Putamen (tissue), 1 donor: ENCODE data around the gene TLR6.
"Not testable (repeated sequence)": the region's sequence is repeated elsewhere in the genome, so short reads cannot be mapped to it uniquely, and the experiment has no call there.

Experiments used
- DNase-seq: peaks from one replicate; pipeline ENCODE4 v3.0.0-alpha.2; 2016; ENCODE audit warnings: low spot score

Gene TLR6

GRCh38 chr4:38787693-38788092 is 68.9 kb downstream of the TLR6 start:
- no peak for DNase-seq

GRCh38 chr4:38785901-38786402 is 70.7 kb downstream of the TLR6 start:
- DNase-seq: peak; percentile 42

- DNase-seq: no peak
These were observed 71.4 kb downstream of the TLR6 start for GRCh38 chr4:38785041-38785790.

GRCh38 chr4:38784141-38784540 is 72.5 kb downstream of the TLR6 start:
- DNase-seq: no peak

GRCh38 chr4:38783109-38783460 is 73.5 kb downstream of the TLR6 start:
- DNase-seq: no peak

DNA sequence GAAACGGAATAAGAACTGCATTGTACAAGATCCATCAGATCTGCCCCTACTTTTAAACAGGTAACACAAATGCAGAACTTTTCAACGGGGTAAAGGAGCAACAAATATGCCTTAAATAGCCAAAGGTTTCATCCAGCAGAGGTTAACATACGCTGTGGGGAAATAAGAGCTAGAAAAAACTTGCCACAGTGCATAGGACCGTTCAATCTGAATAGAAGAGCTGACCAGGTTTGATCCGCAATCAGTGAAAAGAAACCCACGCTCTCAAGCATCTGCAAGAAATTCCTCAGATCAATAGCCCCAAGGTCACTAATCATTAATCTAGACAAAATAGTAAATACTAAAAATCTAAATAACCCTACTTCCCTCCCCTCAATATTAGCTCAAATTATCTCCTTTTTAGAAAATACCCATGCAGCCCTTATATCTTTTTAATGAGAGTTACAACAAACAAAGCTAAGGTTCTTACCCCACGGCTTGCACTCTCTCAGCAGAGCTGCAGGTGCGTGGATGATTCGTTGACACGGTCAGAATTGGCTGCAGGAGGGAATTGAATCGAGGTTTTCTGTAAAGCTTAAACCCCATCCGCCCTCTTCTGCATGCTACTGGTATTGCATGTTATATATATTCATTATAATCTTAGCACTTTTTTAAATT is 74.0 kb downstream of the TLR6 start, which contains the start of gene TLR10:
TSS of gene TLR10 (minus strand) at position 539 of the 657 bp plus-strand sequence. CDS start 7,400 bp downstream, outside the sequence.
- peak; percentile 39 for DNase-seq

DNA sequence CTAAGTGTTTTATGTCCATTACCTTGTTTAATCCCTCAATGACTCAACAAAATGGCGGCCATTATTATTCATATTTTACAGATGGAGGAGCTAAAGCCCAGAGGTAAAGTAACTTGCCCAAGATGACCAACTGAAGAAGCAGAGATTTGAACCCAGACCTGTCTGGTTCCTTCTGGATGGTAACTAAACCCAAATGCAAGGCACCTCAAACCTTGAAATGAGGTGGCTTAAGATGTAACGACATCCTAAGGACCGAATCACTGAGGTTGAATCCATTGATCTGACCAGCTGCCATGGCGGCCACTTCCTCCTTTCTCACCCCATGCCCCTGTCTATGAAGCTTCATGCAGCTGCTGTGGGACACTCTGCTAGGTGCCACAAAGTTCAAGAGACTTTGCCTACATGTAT is 74.8 kb downstream of the TLR6 start:
- DNase-seq: no peak

DNA sequence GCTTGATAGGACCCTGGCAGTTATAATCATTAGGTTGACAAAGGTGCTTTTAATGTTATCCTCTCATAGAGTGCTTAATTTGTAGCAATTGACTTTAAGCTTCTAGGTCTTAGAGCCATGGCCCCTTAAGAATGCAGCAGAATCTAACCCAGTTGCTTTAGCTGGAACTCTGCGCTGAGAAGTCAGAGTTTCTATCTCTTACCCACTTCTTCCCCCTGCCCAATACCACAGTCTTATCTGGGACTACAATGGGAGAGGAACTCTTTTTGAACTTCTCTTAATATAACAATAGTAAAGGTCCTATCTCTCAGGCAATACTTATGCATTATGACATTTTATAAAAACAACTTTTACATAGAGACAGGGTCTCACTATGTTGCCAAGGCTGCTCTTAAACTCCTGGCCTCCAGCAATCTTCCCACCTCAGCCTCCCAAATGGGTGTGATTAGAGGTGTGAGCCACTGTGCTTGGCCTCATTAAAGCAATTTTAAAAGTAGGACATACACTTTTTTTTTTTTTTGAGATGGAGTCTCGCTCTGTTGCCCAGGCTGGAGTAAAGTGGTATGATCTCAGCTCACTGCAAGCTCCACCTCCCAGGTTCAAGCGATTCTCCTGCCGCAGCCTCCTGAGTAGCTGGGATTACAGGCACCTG is 75.7 kb downstream of the TLR6 start:
- no peak for DNase-seq

GRCh38 chr4:38779790-38780189 is 76.8 kb downstream of the TLR6 start:
- DNase-seq: no peak

DNA sequence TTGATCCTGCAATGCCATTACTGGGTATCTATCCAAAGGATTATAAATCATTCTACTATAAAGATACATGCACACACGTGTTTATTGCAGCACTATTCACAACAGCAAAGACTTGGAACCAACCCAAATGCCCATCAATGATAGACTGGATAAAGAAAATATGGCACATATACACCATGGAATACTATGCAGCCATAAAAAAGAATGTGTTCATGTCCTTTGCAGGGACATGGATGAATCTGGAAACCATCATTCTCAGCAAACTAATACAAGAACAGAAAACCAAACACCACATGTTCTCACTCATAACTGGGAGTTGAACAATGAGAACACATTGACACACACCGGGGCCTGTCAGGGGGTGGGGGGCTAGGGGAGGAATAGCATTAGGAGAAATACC is 78.7 kb downstream of the TLR6 start:
- not testable (repeated sequence) for DNase-seq

- no peak for DNase-seq
These were observed 81.3 kb downstream of the TLR6 start for GRCh38 chr4:38775326-38775725.

- no peak for DNase-seq
These were observed 82.2 kb downstream of the TLR6 start for GRCh38 chr4:38774181-38774955.
